AG04450 (cell line): ENCODE data around the gene ATXN2L. TPM values are rescaled to one million over a fixed set of nuclear protein-coding genes. Genes with fewer than 3 reads are reported as not detected.

ENCODE experiments used
- CTCF ChIA-PET: fragments of 300-600, 350-600 bp; formaldehyde crosslinking; extraction: SDS; loops from one replicate; lab custom pipeline; 2022; ENCODE audit warnings: antibody characterized with exemption, inconsistent platforms; lab: Charles Lee
- POLR2A ChIA-PET: fragments of 350-600 bp; formaldehyde crosslinking; extraction: SDS; loops from one replicate; lab custom pipeline; 2021; ENCODE audit warnings: antibody characterized with exemption, inconsistent platforms; lab: Yijun Ruan, JAX
- DNase-seq: peaks from one replicate; pipeline ENCODE4 v3.0.0-alpha.2; 2011; ENCODE audit warnings: low read depth, low spot score
- H3K27ac ChIP-seq: one replicate; pipeline ENCODE4 v1.5.1; 2012; ENCODE audit warnings: low read depth, low read length, control low read depth
- H3K27me3 ChIP-seq: one replicate; pipeline ENCODE4 v1.6.0; 2012; ENCODE audit warnings: low read length; ENCODE audit not compliant: control insufficient read depth, insufficient read depth
- H3K4me3 ChIP-seq: 2 replicates; pipeline ENCODE4 v1.5.1; 2011; ENCODE audit warnings: mild to moderate bottlenecking, low read depth, low read length, control low read depth
- H3K9me3 ChIP-seq: 2 replicates; pipeline ENCODE4 v1.5.1; 2012; ENCODE audit warnings: low read length; ENCODE audit not compliant: control insufficient read depth, insufficient read depth
- polyA plus RNA-seq: library from polyadenylated mRNA; depleted of rRNA; stranded (reverse); fragments of >200 nt; gene quantifications from 2 replicates; pipeline ENCODE4 v1.2.3, GENCODE V29; 2011
- TF ChIP-seq, protein P1 (sequence below): IDR thresholded peaks from 2 replicates; pipeline ENCODE4 v1.5.1; 2011; ENCODE audit warnings: low read depth, low read length, control low read depth, inconsistent platforms

Gene ATXN2L
- polyA plus RNA-seq, 1 experiment: 19.7 TPM

DNA sequence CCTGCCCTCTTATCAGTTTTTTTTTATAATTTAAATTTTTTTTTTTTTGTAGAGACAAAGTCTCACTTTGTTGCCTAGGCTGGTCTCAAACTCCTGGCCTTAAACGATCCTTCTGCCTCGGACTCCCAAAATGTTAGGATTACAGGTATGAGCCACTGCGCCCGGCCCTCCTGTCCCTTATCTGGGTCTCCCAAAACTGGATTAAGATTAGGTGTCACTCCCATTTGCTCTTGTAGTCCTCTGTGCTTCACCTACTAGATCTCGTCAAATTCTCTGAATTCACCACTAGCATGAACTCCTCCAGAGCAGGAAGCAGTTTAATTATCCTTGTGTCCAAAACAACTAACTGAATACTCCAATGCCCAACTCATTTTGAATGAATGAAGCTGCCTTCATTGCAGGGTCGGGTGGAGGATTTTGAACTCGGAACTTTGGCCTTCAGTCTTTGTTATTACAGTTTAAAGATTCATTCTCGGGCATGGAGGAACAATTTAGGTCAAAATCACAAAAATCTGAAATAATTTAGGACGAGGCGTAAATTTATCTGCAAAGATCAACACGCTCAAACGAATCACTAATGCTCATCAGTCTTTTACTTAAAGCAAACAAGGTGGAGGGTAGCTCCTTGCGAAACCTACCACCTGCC lies 802 bp upstream of the ATXN2L start:
- peak overlapping the region; percentile 98 for H3K4me3 ChIP-seq
- H3K9me3 ChIP-seq: no peaks in the 10 kb centered on the region; the same call in 1 of the 2 replicates
- TF ChIP-seq, protein P1, sequence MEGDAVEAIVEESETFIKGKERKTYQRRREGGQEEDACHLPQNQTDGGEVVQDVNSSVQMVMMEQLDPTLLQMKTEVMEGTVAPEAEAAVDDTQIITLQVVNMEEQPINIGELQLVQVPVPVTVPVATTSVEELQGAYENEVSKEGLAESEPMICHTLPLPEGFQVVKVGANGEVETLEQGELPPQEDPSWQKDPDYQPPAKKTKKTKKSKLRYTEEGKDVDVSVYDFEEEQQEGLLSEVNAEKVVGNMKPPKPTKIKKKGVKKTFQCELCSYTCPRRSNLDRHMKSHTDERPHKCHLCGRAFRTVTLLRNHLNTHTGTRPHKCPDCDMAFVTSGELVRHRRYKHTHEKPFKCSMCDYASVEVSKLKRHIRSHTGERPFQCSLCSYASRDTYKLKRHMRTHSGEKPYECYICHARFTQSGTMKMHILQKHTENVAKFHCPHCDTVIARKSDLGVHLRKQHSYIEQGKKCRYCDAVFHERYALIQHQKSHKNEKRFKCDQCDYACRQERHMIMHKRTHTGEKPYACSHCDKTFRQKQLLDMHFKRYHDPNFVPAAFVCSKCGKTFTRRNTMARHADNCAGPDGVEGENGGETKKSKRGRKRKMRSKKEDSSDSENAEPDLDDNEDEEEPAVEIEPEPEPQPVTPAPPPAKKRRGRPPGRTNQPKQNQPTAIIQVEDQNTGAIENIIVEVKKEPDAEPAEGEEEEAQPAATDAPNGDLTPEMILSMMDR: no peak
- no peaks in the 10 kb centered on the region for H3K27me3 ChIP-seq
- CTCF ChIA-PET: interaction anchor here (0.6 to 2.1 kb wide), 2 partner anchors 123 to 603 kb away, joined by 3 to 10 read pairs; no protein-coding TSS in a partner anchor
- DNase-seq: no peak
- H3K27ac ChIP-seq: peak overlapping the region; percentile 94
- POLR2A ChIA-PET: interaction anchor here (0.6 to 2.3 kb wide), 5 partner anchors 9 to 42 kb away, joined by 3 to 15 read pairs (median 3); partner anchors contain the start of genes SH2B1 and TUFM

DNA sequence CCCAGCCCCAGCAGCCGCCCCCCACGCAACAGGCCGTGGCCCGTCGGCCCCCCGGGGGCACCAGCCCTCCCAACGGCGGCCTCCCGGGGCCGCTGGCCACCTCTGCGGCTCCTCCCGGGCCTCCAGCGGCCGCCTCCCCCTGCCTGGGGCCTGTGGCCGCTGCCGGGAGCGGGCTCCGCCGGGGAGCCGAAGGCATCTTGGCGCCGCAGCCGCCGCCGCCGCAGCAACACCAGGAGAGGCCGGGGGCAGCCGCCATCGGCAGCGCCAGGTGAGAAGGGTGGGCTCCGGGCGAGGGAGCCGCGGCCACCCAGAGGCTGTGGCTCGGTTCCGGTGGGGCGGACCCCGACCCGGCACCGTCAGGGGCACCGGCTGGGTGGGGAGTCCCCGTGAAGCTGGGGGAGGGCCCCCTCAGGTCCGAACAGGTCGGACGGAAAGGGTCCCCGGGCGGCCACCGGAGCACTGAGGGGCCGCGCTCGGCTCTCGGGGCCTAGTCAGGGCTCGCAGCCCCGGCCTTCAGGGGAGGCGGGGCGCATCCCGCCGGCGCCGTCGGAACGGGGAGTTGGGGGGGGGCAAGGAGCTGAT lies 583 bp downstream of the ATXN2L start:
- Histone ChIP-seq H3K9me3 (no peaks in the 10 kb centered on the region; the same call in 1 of the 2 replicates), H3K4me3 (peak overlapping the region; percentile 98), H3K27ac (peak overlapping the region; percentile 39), H3K27me3 (no peaks in the 10 kb centered on the region)
- no peak for DNase-seq
- TF ChIP-seq, protein P1: no peak
- CTCF ChIA-PET: interaction anchor here (0.6 to 1.8 kb wide), 3 partner anchors 110 to 1041 kb away, joined by 3 to 5 read pairs (median 4); no protein-coding TSS in a partner anchor
- POLR2A ChIA-PET: interaction anchor here (0.6 to 2.3 kb wide), 7 partner anchors 22 to 1360 kb away, joined by 3 to 15 read pairs (median 3); partner anchors contain the start of genes CORO1A, SH2B1 and TUFM

DNA sequence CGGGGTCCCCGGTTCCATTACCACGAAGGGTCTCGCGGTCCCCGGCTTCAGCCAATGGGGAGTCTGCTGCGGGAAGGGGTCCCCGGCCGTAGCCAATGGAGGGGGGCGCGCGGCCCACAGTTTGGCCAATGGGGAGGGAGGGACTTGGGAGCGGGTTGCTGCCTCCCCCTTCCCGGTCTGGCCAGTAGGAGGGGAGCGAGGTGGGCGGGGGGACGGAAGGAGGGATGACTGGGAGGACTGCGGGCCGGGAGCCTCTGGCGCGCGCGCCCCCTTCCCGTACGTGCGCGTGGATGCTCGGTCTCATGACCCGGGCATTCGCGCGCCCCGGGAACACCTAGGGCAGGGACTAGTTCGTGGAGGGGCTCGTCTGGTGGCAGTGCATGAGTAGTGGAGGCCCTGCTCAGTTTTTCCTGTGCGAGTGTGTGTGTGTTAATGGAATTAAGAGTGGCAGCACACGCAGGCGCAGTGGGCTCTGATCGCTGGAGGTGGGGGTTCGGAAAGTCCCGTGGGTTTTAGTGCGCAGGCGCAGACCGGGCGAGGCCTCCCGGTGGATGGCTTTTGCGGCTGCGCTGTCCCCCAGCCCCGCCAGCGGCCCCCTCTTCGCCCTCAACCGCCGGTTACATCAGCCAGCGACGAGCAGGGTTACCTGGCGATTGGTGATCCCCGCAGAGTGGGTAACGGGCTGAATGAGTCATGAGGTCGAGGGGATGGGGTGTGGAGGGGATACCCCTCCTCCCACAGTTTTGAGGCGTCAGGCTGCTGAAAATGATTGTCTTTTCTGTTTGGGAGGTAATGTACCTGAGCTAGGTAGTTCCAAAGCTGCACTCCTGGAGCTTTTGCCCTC lies 1.3 kb downstream of the ATXN2L start:
- POLR2A ChIA-PET: interaction anchor here (0.7 to 2.3 kb wide), 3 partner anchors 32 to 102 kb away, joined by 3 to 15 read pairs (median 3); partner anchors contain the start of gene SH2B1

DNA sequence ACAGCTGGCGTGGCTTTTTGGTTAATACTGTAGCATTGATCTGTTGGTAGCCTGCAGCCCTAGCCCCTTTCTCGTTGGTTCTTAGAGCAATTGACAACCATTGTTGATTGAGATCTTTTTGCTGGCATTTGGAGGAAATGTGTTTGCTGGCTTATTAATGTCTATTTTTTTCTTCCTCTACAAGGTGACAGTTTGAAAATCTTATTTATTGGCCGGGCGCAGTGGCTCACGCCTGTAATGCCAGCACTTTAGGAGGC lies 1.8 kb downstream of the ATXN2L start:
- Histone ChIP-seq H3K4me3 (peak overlapping the region; percentile 98), H3K27me3 (no peaks in the 10 kb centered on the region), H3K27ac (peak overlapping the region; percentile 98), H3K9me3 (no peaks in the 10 kb centered on the region; the same call in 1 of the 2 replicates)
- ChIA-PET CTCF (interaction anchor here (1.3 to 1.8 kb wide), 2 partner anchors 14 to 121 kb away, joined by 3 to 4 read pairs; no protein-coding TSS in a partner anchor), POLR2A (no interaction called here)
- DNase-seq: no peak
- TF ChIP-seq, protein P1: no peak

More for the DNA sequence above, 1.3 kb downstream of the ATXN2L start:
- CTCF ChIA-PET: interaction anchor here (1.3 to 1.8 kb wide), 2 partner anchors 14 to 121 kb away, joined by 3 to 4 read pairs; no protein-coding TSS in a partner anchor
- Histone ChIP-seq H3K9me3 (no peaks in the 10 kb centered on the region; the same call in 1 of the 2 replicates), H3K27ac (peak overlapping the region; percentile 98), H3K4me3 (peak overlapping the region; percentile 98), H3K27me3 (no peaks in the 10 kb centered on the region)
- TF ChIP-seq, protein P1: 0 out of 2 replicates have a peak, but pooled peaks have one; percentile 9
- peak; percentile 97 for DNase-seq
